ENCODE results near the gene MMS19. TPM values are rescaled to one million over a fixed set of nuclear protein-coding genes. Genes with fewer than 3 reads are reported as not detected.
"Not testable (repeated sequence)": the region's sequence is repeated elsewhere in the genome, so short reads cannot be mapped to it uniquely, and the experiment has no call there.

MMS19 gene
- total RNA-seq (ENCODE audit: insufficient read depth, low replicate concordance) = 66.2 TPM

DNA sequence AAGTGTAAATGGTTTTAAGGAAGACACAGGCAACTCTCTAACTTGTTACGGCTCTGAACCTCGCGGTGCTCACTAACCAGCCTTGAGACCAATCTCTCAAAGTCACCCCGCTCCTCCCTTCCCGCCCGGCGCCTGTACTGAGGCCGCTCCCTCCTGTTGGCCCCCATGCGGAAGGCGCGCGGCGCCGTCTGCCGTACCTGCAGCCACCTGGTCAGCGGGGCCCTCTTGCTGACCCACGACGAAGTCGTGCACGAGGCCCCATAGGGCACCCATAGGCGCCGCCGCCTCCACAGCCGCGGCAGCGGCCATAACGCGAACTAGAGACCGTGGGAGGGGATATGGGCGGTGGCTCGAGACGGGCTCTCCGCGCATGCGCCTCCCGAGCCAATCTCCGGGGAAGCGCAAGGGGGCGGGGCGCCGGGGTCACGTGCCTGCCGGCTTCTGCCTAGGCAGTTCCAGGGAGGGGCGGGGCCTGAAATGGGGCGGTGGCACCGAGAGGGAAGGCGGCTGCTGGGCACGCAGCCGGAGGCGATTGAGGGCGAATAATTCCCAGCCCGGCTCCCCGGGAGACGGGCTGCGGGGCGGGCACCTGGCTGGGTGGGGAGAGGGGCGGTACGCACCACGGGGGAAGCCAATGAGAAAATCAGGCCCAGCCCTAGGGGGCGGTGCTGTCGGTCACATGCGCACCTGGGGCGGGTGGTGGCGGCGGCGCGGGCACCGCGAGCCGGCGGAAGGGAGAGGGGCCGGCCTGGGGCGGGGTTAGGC lies at the start of gene MMS19:
Gene MMS19 (minus strand): TSS at position 347 of the 765 bp plus-strand sequence. CDS start 38 bp downstream, at position 309.
- peak; percentile 99 for DNase-seq (ENCODE audit: low spot score)

DNA sequence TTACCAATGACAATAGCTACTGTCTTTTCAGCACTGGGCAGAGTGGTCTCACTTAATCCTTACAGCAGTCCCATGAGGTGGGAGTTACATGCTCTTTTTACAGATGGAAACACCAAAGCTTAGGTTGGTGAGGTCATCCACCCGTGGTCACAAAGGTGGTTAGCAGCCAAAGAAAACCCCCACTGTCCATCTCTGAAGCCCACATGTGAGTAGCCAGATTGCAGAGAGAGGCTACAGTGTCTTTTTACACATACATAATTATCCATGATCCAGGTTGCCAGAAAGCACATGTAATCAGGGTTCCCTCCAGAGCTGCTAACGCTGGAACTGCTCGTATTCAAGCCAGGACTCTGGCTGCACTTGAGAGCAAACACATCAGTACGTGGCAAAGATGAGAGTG lies 49.7 kb upstream of the MMS19 start:
- DNase-seq (ENCODE audit: low spot score) = no peak

- DNase-seq (ENCODE audit: low spot score) = no peak
These were observed 49.0 kb upstream of the MMS19 start for GRCh38 chr10:97547271-97547600.

DNA sequence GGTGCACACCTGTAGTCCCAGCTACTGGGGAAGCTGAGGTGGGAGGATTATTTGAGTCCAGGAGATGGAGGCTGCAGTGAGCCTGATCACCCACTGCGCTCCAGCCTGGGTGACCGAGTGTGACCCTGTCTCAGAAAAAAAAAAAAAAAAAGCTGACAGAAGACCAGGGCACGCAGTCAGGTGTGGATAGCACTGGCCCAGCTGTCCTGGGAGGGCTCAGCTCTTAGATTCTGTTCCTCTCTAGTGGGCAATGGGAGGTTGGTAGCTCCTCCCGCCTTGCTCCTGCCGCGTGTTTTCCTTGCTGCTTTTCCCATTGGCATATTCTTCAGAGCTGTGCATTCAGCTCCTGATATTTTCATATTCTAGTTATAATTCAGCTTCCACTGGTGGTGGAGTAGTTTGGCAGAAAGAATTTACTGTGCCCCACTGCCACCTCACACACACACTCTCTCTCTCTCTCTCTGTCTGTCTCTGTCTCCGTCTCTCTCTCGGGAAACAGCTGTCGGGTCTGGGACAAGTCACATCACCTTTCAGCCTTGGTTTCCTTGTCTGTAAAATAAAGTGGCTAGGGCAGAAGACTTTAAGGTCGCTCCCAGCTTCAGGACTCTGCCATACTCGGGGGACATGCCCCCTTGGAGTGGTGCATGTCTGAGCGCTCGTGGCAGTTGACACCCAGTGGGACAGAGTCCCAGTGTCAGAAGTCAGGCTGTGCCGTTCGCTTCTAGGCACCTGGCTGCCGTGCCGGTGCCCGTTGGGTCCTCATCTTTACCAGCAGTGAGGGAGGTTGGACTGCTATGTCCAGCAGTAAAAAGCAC lies 48.4 kb upstream of the MMS19 start:
- DNase-seq (ENCODE audit: low spot score) = no peak

DNA sequence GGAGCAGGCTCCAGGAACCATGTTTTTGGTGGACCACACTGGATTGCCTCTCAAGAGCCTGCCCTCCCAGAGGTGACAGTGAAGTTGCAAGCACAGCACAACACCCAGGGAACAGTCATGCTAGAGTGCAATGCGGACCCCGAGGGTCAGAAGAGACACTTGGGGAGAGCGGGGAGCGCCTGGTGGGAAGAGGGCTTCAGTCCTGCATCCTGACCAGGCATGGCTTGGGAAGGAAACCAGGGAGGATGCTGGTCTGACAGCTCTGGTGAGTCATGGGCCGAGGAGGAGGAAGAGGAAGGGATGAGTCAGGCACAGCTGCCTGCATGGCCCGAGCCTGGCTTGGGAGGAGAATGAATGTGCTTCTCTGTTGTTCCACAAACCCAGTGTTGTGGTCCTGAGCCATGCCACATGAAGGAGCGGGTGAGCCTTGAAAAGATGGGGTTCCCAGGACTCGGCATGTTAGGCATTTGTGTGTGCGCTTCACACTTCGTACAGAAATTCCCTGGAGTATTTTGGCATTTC lies 44.9 kb upstream of the MMS19 start:
- peak; percentile 95 for DNase-seq (ENCODE audit: low spot score)

GRCh38 chr10:97542169-97543024 lies 44.2 kb upstream of the MMS19 start:
- DNase-seq (ENCODE audit: low spot score) = peak; percentile 91

DNA sequence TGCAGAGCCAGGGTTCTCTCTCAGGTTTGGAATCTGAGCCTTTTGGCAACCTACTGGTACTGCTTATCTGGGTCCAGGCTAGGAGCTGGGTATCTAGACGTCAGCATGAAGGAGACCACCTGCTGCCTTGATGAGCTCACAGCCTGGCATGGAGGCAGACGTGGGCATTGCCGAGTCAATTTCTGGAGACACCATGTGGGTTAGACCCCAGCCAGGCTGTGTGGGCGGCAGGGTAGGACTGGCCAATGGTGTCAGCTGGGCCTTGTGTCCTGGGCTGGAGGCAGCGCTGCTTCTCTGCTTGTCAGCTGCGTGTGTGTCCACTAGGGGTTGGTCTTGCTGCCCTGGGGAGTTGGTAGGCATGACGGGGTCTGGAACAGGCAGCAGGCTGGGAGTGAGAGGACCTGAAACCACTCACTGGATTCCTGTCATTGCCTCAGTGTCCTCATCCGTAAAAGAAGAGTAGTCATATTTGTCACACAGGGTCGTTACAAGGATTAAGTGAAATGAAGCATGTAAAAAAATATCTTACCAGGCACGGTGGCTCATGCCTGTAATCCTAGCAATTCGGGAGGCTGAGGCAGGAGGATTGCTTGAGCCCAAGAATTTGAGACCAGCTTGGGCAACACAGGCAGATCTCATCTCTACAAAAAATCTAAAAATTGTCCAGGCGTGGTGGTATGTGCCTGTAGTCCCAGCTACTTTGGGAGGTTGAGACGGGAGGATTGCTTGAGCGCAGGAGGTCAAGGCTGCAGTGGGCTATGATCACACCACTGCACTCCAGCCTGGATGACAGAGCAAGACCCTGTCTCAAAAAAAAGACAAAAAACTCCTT lies 42.7 kb upstream of the MMS19 start:
- no peak for DNase-seq (ENCODE audit: low spot score)

- peak; percentile 81 for DNase-seq (ENCODE audit: low spot score)
These were observed 41.4 kb upstream of the MMS19 start for GRCh38 chr10:97539523-97540200.

DNA sequence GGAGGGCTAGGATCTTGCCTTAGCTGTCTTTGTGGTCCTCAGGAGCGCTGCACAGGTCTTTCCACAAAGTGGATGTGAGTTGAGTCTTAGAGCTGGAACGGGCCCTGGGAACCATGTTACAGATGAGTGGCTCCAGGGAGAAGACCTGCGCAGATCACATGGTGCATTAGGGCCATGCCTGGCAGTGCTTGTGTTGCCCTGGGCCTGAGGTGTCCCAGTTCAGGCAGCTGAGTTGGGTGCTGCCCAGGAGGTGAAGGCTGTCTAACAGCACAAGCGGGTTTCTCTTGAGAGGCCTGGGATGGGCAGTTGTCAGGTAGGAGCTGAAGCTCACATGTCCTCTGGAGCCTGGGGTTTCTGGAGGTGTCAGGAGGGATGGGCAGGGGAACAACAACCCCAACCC lies 40.6 kb upstream of the MMS19 start:
- no peak for DNase-seq (ENCODE audit: low spot score)

DNA sequence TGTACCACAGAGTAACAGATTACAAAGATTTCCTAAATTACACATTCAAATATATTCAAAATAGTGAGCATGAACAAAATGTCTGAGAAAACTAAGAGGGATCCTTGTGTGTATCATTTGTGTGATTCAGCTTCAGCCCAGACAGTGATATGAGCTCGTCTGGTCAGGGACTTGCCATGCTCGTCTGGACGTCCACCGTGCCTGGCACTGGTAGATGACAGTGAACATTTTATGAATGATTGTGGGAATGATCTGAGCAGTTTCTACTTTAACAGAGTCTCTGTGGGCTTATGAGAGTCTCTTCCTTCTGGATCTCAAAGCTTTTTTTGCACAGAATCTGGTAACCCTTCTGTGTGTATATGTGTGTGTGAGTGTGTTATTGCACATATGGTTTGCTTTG lies 40.2 kb upstream of the MMS19 start:
- peak; percentile 62 for DNase-seq (ENCODE audit: low spot score)

DNA sequence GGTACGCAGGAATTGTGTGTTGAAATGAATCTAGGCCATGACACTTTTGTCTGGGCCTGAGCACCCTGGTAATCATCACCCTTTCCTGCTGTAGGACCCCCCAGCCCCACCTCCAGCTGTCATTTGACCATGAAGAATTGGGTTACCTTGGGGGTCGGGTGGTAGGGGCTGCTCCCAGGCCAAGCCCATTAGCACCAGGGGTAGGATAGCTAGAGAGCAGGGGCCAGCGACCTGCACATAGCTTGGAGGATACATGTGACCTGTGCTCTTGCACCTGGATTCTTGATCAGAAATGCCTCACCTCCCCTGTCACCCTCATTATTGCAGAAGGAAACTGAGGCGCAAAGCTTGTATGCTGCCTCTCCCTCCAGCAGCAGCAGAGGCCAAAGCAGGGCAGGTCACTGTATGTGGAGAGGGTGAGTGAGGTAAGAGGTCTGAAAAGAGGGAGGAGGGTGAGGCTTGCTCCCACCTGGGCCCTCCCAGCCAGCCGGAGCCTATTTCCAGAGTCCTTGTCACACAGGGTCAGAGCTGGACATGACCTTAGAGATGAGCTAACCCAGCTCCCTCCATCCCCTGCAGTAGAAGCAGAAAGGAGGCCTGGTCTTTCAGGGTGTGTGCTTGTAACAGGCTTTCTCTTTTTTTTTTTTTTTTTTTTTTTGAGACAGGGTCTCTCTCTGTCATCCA lies 39.1 kb upstream of the MMS19 start:
- no peak for DNase-seq (ENCODE audit: low spot score)

DNA sequence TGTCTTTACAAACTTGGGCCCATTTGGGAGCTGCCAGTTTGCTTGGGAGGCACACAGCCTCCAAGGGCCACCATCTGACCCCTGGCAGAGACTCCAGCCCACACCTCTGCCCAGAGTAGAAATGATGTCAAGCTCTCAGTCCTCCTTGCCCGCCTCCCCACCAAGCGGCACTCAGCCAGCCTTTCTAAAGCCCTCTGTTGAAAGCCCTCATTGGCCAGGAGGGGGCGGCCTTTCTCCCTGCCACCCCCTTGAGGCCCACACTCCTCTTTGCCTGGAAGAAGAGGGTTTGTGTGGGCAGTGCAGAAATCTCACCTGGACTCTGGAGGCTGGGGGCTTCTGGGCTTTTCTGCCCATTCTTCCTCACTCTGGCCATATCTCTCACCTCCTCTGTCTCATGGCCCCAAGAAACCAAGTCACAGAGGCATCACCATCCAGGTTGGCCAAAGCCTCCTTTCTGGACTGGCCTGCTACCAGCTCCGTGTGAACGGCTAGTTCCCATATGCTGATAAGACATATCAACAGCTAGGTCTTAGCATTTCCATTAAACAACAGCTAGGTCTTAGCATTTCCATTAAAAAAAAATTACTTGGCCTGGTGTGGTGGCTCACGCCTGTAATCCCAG lies 36.6 kb upstream of the MMS19 start:
- no peak for DNase-seq (ENCODE audit: low spot score)

- no peak for DNase-seq (ENCODE audit: low spot score)
These were observed 35.7 kb upstream of the MMS19 start for GRCh38 chr10:97533888-97534287.

DNA sequence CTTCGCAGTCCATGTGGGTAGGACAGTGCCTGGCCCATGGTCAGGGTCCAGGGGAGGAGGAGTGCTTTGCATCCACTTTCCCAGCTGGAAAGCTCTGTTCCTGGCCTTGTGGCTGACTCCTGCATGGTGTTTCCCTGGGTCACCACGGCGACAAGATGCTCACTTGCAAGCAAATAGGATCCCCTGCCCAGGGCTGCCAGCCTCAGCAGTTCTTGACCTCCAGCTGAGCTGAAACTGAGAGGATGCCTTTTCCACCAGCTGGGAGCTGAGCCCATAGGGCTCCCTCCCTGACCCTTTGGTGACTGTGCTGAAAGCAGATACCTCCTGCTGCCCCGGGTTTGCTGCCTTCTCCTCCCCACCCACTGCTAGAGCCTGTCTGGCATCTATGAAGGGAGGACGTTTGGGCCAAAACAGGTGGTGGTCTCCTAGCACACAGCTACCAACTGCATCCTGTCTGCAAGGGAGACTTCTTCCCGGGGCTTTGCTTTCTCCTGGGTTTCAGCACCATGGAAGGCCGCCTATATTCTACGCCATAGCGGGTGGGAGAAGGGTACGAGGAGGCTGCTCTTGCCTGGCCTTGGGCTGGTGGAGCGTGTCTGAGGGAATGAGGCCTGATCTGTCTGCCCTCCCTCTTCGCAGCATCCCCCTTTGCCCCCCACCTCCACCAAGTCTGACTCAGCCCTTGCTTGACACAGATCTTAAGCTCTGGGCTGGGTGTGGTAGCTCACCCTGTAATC lies 34.9 kb upstream of the MMS19 start:
- DNase-seq (ENCODE audit: low spot score) = peak; percentile 87

DNA sequence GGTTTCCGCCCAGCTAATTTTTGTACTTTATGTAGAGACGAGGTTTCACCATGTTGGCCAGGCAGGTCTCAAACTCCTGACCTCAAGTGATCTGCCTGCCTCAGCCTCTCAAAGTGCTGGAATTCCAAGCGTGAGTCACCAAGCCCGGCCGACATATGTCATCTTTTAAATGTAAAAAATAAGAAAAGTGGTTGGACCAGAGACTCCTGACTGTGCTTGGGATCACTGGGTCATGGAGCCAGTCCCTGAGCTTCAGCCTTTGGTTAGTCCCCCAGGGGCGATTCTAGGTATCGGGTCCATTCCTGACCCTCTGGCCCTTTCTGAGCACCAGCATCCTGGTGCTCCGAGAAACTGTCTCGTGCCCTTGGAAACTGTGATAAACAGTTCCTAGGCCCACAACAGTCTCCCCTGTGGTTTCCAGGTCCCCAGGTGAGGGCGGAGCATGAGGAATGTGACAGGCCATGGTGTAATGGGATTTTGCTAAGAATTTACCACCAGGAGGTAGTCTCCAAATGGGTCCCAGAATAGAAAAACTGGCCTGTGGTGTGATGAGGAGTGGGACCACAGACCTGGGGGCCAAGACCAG lies 33.3 kb upstream of the MMS19 start:
- DNase-seq (ENCODE audit: low spot score) = no peak

GRCh38 chr10:97529685-97530465 lies 31.7 kb upstream of the MMS19 start:
- DNase-seq (ENCODE audit: low spot score) = no peak

- not testable (repeated sequence) for DNase-seq (ENCODE audit: low spot score)
These were observed 30.7 kb upstream of the MMS19 start for GRCh38 chr10:97528876-97529275.

Measured in umbilical cord (tissue), 2 donors.